ENCODE results near the gene INTS11.

Gene INTS11

DNA sequence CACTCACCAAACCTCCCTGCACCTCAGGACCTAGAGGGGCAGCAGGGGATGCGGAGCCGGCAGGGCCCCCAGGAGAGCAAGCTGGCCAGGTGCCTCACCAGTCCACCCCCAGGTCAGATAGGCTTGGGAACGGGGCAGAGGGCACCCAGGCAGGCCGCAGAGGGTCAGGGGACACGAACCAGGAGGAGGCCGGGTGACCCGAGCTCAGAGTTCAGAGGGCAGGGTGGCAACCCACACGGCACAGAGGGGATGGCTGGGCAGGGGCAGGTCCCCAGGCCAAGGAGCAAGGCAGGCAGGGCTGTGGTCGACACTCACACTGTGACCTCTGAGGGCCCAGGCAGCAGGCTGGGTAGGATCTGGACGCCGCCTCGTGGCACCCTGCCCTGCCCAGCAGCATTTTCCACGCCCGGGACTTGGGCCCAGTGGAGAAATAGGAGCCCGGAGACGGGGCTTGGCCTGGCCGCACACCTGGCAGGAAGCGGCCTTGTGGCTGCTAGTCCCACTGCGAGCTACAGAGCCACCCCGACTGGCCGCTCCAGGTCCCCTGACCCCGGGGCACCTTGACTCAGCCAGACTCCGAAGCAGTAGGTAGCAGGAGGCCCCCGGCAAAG is 19.5 kb upstream of the INTS11 start:
- DNase-seq (ENCODE audit: low spot score) = no peak

DNA sequence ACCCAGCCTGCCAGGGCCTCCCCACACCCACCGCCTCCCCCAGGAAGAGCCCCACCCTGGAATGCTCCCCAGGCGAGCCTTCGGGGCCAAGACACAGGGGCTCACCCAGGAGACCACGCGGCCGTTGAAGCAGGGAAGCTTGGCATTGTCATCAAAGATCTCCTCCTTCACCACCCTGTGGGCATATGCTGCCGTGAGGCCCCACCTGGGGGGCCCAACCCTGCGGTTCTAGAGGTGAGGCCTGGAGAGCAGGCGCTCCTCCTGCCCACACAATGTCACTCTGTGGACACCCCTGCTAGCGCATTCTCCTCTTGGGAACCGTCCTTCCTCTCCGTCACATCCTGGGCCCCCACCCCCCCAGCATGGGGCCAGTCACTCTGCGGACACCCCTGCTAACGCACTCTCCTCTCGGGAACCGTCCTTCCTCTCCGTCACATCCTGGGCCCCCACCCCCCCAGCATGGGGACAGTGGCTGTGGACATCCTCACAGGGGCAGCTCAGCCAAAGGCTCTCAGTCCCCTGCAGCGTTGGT is 18.2 kb upstream of the INTS11 start:
- no peak for DNase-seq (ENCODE audit: low spot score)

DNA sequence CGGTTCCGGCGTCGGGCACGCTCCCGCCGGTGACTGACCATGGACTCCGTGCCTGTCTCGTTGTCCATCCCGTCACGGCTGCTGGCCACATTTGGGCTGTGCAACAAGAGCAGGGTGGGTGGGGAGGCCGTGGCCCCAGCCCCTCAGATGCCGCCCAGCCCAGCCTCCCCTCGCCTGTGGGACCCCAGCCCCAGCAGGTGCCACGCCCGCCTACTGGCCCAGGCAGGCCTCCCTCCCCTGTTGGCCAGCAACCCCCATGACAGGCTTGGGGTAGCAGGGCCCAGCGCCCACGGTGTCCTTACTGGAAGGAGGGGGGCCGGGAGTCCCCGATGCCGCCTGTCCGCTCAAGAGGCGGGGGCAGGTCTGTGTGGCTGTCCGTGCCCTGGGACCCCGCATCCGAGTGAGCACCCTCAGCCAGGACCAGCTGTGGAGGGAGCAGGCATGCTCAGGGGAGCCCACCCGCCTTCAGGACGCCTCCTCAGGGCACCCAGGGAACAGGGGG is 17.7 kb upstream of the INTS11 start:
- DNase-seq (ENCODE audit: low spot score) = no peak

DNA sequence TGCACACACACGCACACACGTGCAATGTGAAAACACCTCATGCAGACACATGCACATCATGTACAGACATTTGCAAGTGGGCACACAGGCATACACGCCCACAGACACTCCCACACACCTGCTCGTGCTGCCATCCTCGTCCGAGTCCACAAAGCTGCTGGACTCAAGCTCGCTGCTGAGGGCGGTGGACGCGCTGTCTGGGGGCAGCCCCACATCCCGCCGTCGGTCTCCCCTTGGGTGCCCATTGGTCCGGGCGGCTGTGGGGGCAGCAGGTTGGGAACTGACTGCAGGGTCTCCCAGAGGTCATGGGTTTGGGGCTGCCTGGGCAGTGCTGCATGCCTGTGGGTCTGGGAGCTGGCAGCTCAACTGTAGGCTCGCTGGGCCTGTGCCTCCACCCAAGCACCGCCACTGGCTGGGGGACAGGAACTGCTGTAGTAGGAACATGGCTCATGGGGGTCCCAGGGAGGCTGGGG is 17.1 kb upstream of the INTS11 start:
- DNase-seq (ENCODE audit: low spot score) = no peak

DNA sequence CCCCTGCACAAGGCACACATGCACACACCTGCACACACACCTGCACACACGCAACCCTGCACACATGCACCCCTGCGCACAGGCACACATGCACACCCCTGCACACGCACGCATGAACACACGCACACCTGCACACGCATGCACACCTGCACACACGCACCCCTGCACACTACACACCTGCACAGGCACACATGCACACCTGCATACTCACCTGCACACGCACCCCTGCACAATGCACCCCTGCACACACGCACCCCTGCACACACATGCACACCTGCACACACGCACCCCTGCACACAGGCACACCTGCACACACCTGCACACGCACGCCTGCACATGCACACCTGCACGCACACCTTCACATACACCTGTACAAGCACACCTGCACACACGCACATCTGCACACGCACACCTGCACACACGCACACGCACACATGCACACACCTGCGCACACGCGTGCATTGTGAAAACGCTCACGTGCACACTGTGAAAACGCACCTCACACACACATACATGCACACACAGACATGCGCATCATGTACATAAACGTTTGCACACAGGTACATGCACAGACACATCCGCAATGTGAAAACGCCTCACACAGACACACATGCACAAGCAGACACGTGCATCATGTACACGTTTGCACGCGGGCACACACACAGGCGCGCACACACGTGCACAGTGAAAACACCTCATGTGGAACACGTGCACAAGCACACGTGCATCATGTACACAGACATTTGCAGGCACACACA is 16.5 kb upstream of the INTS11 start:
- DNase-seq (ENCODE audit: low spot score) = no peak

DNA sequence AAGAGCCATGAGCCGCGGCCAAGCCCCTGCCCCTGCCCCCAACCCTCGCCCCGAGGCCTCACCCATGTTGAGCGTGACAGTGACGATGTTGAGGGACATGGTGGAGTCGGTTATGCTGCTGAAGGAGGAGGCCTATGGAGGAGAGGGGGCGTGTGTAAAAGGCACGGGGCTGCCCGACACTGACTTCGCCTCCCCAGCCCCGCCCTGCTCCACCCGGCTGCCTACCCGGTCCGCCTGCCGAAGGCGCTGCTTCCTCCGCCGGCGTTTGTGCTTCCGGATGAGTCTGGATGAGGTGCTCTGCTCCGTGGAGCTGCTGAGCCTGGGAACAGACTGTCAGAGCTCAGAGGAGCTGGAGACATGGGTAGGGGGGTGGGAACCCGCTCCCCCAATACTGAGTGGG is 15.7 kb upstream of the INTS11 start:
- DNase-seq (ENCODE audit: low spot score) = no peak

DNA sequence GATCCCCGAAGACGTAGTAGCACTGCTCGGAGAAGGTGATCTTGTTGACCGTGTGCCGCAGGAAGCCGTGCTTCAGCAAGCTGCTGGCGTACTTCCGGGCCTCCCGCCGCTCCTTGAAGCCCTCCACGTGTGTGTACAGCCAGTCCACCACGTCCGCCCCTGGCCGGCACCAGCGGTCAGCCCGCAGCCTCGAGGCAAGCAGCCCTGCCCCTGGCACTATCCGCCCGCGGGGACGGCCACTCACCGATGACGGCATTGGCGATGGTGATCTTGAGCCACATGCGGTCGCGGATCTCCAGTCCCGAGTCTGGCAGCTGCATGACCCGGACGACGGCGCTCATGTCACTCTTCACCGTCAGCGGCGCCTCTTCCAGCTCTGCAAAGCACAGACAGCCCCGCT is 13.8 kb upstream of the INTS11 start:
- no peak for DNase-seq (ENCODE audit: low spot score)

DNA sequence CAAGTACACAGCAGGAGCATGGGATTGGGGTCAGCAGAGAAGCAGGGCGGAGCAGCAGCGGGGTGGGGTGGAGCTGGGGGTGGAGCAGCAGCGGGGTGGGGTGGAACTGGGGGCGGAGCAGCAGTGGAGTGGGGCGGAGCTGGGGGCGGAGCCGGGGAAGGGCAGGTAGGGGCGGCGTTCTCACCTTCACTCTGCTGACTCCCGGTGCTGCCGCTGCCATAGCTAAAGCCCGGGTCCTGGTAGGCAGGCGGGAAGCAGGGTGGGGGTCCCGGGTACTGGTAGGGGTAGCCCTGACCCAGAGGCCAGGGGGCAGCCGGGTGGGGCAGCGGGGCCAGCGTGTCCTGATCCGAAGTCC is 13.3 kb upstream of the INTS11 start:
- DNase-seq (ENCODE audit: low spot score) = no peak

DNA sequence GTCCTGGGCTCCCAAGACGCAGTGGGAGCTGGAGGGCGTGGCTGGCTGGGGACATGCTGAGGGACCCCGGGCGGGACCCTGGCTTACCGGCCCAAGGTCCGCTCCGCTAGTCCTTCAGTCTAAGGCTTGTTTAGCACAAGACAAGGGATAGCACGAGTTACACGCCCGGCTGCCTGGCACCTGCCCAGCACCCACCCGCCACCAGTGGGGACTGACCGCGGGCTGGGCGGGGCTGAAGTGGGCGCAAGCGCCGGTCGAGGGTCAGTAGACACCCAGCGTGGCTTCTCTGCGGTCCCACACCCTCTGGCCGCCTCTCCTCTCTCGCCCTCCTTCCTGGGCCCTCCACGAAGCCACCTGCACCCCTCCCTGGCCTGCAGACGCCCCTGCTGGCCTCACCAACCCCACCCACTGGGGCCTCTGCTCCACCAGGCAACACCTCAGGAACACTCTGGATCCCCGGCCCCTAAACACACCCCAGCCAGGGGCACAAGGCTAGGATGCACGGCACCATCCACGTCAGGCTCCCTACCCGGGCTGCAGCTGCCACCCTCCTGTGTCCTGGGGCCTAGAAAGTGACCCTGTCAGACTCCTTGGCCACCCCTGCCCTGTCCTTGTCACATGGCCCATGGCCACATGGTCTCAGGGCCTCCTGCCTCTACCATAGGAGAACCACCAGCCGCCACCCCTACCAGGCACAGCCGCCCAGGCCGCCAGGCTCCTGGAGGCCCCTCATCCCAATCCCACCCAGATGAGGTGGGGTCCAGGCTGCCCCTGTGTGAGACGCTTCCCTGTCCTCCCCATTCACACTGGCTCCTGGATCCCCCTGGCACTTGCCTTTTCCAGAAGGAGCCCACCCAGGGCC is 12.7 kb upstream of the INTS11 start:
- no peak for DNase-seq (ENCODE audit: low spot score)

DNA sequence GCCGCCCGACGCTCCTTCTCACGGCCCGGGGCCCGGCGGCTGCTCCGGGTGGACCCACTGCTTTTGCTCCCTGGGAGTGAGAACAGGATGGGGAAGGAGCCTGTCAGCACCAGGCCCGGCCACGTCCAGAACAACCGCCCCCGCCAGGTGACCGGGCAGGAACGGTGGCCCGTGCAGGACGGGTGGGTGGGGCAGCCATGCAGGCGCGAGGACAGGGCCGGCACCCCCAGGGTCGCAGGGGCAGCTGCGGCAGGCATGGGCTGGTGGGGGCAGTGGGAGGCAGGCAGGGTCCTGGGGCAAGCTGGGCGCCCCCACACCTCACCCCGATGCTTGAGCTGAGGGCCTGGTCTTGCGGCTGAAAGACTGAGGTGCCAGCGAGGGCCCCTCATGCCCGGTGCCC is 12.0 kb upstream of the INTS11 start:
- no peak for DNase-seq (ENCODE audit: low spot score)

DNA sequence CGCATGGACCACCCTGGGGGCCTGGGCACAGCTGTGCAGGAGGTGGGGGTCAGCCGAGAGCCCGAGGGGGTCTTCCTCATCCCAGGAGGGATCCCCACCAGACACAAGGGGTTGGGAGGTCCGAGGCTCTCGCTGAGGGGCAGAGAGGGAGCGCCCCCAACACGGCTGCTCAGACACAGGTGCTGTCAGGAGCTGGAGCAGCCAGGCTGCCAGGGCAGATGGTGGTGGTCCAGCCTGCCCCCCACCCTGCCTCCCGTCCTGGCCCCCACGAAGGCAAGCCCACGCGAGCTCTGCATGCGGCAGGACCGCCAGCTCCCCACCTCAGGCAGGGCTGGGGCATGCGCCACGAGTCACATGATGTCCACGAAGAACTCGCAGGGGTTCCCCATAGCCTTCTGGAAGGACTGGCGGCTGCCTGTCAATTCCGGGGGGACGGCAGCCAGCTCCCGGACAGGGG is 11.4 kb upstream of the INTS11 start:
- DNase-seq (ENCODE audit: low spot score) = no peak

DNA sequence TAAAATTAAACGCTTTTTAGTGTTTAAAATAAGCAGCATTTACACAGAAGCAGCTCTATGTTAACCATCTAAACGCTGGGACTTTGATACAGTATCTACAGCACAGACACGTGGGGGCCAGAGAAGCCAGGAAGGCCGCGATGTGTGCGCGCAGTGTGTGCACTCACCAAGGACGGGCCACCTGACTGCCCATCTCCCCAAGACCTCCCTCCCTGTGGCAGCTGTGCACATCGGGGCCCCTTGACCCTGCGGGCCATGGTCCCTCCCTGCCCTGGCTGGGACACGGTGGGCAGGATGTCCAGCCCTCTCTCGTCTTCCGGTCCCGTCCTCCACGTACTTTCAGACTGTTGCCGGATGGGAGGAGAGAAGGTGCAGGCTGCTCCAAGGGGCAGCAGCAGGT is 10.8 kb upstream of the INTS11 start:
- DNase-seq (ENCODE audit: low spot score) = no peak

DNA sequence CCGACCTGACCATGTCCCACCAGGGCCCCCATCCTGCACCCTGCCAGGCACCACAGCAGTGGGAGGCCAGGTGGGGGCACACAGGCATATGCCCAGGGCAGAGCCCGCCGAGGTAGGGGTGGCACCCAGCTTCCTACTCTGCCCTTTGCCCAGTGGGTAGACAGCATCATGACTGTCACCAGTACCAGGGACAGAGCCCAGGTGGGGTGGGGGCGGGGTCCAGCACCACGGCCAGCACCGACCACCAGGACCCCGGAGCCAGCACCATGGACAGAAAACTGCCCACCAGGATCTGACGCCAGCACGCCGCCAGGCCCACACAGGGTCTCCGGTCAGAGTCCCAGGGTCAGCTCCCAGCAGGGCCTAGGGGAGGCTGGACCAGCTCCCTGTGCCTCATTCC is 10.4 kb upstream of the INTS11 start:
- DNase-seq (ENCODE audit: low spot score) = no peak

DNA sequence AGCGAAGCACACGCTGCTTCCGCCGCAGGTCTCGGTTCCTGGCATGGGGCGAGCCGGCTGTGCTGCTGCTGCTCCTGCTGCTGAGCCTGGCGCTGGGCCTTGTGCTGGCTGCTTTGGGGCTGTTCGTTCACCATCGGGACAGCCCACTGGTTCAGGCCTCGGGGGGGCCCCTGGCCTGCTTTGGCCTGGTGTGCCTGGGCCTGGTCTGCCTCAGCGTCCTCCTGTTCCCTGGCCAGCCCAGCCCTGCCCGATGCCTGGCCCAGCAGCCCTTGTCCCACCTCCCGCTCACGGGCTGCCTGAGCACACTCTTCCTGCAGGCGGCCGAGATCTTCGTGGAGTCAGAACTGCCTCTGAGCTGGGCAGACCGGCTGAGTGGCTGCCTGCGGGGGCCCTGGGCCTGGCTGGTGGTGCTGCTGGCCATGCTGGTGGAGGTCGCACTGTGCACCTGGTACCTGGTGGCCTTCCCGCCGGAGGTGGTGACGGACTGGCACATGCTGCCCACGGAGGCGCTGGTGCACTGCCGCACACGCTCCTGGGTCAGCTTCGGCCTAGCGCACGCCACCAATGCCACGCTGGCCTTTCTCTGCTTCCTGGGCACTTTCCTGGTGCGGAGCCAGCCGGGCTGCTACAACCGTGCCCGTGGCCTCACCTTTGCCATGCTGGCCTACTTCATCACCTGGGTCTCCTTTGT is 9.2 kb upstream of the INTS11 start:
- no peak for DNase-seq (ENCODE audit: low spot score)

DNA sequence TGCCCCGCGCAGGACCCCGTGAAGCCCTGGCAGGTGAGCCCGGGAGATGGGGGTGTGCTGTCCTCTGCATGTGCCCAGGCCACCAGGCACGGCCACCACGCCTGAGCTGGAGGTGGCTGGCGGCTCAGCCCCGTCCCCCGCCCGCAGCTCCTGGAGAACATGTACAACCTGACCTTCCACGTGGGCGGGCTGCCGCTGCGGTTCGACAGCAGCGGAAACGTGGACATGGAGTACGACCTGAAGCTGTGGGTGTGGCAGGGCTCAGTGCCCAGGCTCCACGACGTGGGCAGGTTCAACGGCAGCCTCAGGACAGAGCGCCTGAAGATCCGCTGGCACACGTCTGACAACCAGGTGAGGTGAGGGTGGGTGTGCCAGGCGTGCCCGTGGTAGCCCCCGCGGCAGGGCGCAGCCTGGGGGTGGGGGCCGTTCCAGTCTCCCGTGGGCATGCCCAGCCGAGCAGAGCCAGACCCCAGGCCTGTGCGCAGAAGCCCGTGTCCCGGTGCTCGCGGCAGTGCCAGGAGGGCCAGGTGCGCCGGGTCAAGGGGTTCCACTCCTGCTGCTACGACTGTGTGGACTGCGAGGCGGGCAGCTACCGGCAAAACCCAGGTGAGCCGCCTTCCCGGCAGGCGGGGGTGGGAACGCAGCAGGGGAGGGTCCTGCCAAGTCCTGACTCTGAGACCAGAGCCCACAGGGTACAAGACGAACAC is 8.5 kb upstream of the INTS11 start:
- DNase-seq (ENCODE audit: low spot score) = no peak

DNA sequence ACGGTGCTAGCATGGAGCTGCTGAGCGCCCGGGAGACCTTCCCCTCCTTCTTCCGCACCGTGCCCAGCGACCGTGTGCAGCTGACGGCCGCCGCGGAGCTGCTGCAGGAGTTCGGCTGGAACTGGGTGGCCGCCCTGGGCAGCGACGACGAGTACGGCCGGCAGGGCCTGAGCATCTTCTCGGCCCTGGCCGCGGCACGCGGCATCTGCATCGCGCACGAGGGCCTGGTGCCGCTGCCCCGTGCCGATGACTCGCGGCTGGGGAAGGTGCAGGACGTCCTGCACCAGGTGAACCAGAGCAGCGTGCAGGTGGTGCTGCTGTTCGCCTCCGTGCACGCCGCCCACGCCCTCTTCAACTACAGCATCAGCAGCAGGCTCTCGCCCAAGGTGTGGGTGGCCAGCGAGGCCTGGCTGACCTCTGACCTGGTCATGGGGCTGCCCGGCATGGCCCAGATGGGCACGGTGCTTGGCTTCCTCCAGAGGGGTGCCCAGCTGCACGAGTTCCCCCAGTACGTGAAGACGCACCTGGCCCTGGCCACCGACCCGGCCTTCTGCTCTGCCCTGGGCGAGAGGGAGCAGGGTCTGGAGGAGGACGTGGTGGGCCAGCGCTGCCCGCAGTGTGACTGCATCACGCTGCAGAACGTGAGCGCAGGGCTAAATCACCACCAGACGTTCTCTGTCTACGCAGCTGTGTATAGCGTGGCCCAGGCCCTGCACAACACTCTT is 7.7 kb upstream of the INTS11 start:
- no peak for DNase-seq (ENCODE audit: low spot score)

DNA sequence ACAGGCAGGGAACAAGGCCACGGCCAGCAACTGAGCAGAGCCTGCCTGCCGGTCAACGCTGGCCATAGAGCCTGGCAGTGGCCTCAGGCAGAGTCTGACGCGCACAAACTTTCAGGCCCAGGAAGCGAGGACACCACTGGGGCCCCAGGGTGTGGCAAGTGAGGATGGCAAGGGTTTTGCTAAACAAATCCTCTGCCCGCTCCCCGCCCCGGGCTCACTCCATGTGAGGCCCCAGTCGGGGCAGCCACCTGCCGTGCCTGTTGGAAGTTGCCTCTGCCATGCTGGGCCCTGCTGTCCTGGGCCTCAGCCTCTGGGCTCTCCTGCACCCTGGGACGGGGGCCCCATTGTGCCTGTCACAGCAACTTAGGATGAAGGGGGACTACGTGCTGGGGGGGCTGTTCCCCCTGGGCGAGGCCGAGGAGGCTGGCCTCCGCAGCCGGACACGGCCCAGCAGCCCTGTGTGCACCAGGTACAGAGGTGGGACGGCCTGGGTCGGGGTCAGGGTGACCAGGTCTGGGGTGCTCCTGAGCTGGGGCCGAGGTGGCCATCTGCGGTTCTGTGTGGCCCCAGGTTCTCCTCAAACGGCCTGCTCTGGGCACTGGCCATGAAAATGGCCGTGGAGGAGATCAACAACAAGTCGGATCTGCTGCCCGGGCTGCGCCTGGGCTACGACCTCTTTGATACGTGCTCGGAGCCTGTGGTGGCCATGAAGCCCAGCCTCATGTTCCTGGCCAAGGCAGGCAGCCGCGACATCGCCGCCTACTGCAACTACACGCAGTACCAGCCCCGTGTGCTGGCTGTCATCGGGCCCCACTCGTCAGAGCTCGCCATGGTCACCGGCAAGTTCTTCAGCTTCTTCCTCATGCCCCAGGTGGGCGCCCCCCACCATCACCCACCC is 6.9 kb upstream of the INTS11 start, which contains the start of gene TAS1R3:
Gene TAS1R3 (plus strand): TSS at position 213 of the 898 bp plus-strand sequence. CDS start 66 bp downstream, at position 279.
- no peak for DNase-seq (ENCODE audit: low spot score)

DNA sequence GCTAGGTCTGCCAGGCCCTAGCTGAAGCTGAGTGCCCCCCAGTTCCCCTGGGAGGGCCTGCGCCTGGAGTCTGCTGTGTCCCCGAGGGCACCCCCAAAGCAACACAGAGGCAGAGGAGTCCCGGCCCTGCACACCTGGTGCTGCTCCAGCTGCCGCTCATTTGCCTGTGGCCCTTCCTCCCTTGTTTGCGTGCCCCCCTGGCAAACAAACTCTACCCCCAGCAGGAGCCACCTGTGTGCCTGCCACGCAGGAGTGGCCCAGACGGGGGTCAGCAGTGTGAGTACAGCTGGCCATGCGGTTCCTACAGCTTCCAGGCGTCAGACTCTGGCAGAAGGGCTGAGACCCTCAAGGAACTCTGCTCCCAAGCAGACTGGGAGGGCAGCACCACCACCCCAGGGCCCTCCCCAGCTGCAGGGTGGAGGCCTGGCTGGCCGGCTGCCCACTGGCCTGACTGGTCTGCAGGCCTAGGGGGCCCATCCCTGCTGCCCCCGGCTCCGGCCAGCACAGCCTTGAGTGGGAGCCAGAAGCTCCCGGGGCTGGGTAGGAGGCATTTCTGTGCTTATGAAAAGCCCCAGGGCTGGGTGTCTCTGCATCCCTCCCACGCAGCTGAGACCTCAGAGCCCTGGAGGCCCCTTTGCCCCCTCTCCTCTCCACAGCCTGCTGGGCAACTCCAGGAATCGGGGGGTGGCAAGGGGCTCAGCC is 6.1 kb upstream of the INTS11 start:
- no peak for DNase-seq (ENCODE audit: low spot score)

Data from Ammon's horn (tissue), 1 donor.